ENCODE measurements around the gene CDK16.

DNA sequence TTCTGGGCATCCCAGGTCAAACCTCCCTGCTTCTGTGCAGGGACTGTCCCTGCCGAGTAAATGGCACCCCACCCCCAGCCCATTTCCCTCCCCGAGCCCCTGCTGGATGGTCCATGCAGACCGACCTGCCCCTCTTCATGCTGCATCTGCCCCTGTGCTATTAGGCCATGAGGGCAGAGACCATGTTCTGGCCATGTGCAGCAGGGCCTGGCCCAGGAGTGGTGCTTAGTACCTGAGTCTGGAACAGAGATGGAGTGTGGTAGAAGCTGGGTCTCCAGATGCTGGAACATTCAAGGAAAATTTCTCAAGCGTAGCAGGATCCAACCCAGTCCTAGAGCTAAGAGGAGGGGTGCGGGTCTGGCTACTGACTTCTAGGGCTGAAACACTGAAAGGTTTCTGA is 40.1 kb upstream of the CDK16 start:
- TF ChIP-seq, protein P1, sequence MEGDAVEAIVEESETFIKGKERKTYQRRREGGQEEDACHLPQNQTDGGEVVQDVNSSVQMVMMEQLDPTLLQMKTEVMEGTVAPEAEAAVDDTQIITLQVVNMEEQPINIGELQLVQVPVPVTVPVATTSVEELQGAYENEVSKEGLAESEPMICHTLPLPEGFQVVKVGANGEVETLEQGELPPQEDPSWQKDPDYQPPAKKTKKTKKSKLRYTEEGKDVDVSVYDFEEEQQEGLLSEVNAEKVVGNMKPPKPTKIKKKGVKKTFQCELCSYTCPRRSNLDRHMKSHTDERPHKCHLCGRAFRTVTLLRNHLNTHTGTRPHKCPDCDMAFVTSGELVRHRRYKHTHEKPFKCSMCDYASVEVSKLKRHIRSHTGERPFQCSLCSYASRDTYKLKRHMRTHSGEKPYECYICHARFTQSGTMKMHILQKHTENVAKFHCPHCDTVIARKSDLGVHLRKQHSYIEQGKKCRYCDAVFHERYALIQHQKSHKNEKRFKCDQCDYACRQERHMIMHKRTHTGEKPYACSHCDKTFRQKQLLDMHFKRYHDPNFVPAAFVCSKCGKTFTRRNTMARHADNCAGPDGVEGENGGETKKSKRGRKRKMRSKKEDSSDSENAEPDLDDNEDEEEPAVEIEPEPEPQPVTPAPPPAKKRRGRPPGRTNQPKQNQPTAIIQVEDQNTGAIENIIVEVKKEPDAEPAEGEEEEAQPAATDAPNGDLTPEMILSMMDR (IDR thresholded peaks at IDR 0.05), result no peak
- TF ChIP-seq EP300 (IDR thresholded peaks at IDR 0.05) (no peak), POLR2A (IDR thresholded peaks at IDR 0.05) (no peak), POLR2AphosphoS5 (IDR thresholded peaks at IDR 0.05) (no peak)

Measured in suprapubic skin (tissue), 4 donors.